ENCODE measurements around the gene LRP5.

Gene LRP5

GRCh38 chr11:68365943-68366435, 53.6 kb downstream of the LRP5 start:
- TF ChIP-seq, protein P1, sequence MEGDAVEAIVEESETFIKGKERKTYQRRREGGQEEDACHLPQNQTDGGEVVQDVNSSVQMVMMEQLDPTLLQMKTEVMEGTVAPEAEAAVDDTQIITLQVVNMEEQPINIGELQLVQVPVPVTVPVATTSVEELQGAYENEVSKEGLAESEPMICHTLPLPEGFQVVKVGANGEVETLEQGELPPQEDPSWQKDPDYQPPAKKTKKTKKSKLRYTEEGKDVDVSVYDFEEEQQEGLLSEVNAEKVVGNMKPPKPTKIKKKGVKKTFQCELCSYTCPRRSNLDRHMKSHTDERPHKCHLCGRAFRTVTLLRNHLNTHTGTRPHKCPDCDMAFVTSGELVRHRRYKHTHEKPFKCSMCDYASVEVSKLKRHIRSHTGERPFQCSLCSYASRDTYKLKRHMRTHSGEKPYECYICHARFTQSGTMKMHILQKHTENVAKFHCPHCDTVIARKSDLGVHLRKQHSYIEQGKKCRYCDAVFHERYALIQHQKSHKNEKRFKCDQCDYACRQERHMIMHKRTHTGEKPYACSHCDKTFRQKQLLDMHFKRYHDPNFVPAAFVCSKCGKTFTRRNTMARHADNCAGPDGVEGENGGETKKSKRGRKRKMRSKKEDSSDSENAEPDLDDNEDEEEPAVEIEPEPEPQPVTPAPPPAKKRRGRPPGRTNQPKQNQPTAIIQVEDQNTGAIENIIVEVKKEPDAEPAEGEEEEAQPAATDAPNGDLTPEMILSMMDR (conservative IDR thresholded peaks at IDR 0.05; ENCODE audit: low read depth, low read length) = no peak
- no peak overlapping the region for H3K4me3 ChIP-seq (ENCODE audit: low read depth, low read length)
- DNase-seq (ENCODE audit: low read depth) = no peak

- DNase-seq (ENCODE audit: low read depth) = no peak
- no peak overlapping the region for H3K4me3 ChIP-seq (ENCODE audit: low read depth, low read length)
- TF ChIP-seq, protein P1 (conservative IDR thresholded peaks at IDR 0.05; ENCODE audit: low read depth, low read length) = no peak
Observed at GRCh38 chr11:68367252-68367651, 54.9 kb downstream of the LRP5 start.

GRCh38 chr11:68369756-68370155, 57.4 kb downstream of the LRP5 start:
- TF ChIP-seq, protein P1 (conservative IDR thresholded peaks at IDR 0.05; ENCODE audit: low read depth, low read length) = no peak
- no peak for DNase-seq (ENCODE audit: low read depth)
- no peak overlapping the region for H3K4me3 ChIP-seq (ENCODE audit: low read depth, low read length)

DNA sequence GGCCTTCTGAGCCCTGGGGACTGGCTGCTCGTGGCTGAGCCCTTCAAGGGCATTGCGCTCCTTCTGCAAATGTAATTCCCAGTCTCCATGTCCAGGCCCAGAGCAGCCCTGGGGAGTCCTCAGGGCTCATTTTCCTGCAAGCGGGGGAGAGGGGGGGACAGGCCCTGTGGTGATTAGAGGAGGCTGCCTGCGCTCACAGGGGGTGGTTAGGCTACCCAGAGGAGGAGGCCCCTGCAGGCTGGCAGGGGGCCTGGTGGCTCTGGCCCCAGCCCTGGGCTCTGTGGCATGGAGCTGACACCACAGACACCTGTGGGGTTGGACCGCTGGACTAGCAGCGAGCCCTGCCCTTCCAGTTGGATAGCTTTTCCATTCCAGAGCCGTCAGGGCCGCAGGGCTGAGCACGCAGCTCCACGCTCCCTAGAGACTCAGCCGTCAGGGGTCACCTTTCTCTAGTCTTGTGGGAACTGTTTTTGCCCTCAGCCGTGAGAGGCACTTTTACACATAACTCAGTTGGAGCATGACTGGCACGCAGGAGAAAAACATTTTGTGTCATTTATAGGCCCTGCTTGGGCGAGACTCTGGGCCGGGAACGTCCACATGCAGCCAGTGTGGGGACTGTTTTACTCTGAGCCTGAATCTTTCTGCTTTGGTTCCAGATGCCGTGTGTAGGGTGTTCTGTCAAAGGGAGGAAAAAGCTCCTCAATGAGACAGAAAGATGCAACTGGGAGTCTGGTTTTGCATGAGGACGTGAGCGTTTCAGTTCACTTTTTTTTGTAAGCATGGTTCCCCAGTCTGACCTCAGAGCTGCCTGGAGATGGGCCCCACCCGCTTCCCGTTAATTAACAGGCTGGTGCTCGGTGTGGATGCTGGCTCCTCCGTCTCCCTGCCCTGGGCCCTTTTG, 58.1 kb downstream of the LRP5 start:
- TF ChIP-seq, protein P1 (conservative IDR thresholded peaks at IDR 0.05; ENCODE audit: low read depth, low read length) = no peak
- H3K4me3 ChIP-seq (ENCODE audit: low read depth, low read length) = no peak overlapping the region
- no peak for DNase-seq (ENCODE audit: low read depth)

GRCh38 chr11:68371171-68372041, 59.0 kb downstream of the LRP5 start:
- no peak overlapping the region for H3K4me3 ChIP-seq (ENCODE audit: low read depth, low read length)
- TF ChIP-seq, protein P1 (conservative IDR thresholded peaks at IDR 0.05; ENCODE audit: low read depth, low read length) = no peak
- no peak for DNase-seq (ENCODE audit: low read depth)

- DNase-seq (ENCODE audit: low read depth) = no peak
- TF ChIP-seq, protein P1 (conservative IDR thresholded peaks at IDR 0.05; ENCODE audit: low read depth, low read length) = no peak
Observed at GRCh38 chr11:68372114-68372513, 59.7 kb downstream of the LRP5 start.

More at GRCh38 chr11:68372114-68372513, 59.7 kb downstream of the LRP5 start:
- no peak overlapping the region for H3K4me3 ChIP-seq (ENCODE audit: low read depth, low read length)

Data from choroid plexus epithelial cell (primary cell).